C4-2B (cell line): ENCODE measurements around the gene ATP2B2.

Experiments
- ZFX ChIP-seq: fragments of 450-650 bp; IDR thresholded peaks from 2 replicates; pipeline ENCODE4 v1.6.1; 2017
- TF ChIP-seq, protein P1 (sequence below): fragments of 450-650 bp; conservative IDR thresholded peaks from 2 replicates; pipeline ENCODE4 v1.5.1; 2017; ENCODE audit warnings: mild to moderate bottlenecking

DNA sequence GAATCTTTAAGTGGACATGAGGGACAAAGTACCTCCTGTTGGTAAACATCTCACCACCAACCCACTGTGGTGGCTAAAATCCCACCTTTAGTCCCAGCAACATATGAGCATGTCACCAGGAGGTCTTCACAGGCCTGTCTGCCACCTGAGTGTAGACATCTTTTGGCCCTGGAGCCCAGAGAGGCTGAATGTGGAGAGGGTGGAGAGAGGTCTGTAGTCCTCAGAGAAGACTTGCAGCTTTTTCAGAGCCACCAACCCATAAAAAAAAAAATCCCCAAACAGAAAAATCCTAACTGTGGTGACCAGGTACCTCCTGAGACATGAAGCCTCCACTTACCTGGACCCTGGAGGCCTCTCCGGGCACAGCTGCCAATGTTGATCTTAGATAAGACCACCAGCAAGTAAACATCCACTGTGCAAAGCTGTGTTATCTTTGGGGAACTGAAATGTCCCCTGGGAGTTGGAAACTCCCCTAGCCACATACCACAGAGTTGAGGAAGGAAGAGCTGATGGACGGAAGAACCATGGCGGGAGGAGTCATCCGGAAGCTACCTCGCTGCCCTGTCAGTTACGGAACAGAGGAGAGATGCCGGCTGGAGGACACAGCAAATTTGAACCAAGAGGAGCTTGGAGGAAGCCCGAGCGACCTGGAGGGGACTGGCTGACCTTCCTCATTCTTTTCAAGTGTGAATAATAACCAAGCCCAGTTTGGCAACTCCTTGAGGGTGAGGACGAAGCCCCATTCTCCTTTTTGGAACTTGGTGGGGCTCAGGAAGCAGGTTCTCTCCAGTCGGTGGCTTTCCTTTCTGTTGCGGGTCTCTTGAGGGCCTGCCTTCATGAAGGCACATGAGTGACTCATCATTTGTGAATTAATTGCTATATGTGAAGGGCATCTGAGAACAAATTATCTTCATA, 212.6 kb downstream of the ATP2B2 start, which contains the start of gene GHRL:
- TF ChIP-seq, protein P1, sequence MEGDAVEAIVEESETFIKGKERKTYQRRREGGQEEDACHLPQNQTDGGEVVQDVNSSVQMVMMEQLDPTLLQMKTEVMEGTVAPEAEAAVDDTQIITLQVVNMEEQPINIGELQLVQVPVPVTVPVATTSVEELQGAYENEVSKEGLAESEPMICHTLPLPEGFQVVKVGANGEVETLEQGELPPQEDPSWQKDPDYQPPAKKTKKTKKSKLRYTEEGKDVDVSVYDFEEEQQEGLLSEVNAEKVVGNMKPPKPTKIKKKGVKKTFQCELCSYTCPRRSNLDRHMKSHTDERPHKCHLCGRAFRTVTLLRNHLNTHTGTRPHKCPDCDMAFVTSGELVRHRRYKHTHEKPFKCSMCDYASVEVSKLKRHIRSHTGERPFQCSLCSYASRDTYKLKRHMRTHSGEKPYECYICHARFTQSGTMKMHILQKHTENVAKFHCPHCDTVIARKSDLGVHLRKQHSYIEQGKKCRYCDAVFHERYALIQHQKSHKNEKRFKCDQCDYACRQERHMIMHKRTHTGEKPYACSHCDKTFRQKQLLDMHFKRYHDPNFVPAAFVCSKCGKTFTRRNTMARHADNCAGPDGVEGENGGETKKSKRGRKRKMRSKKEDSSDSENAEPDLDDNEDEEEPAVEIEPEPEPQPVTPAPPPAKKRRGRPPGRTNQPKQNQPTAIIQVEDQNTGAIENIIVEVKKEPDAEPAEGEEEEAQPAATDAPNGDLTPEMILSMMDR = no peak
- TF ChIP-seq ZFX = no peak
